NCI-H2227 (cell line): Measurements from ENCODE around the gene SMG6.
"Not testable (repeated sequence)": the region's sequence is repeated elsewhere in the genome, so short reads cannot be mapped to it uniquely, and the experiment has no call there.

ENCODE experiments used
- DNase-seq: peaks from one replicate; lab custom pipeline; 2025; ENCODE audit not compliant: unreplicated experiment; lab: John Stamatoyannopoulos, UW

The SMG6 gene

GRCh38 chr17:2264067-2264860, 39.3 kb downstream of the SMG6 start:
- peak; percentile 16 for DNase-seq

- DNase-seq = no peak
These were observed 40.2 kb downstream of the SMG6 start for GRCh38 chr17:2263183-2264066.

GRCh38 chr17:2262135-2262587, 41.4 kb downstream of the SMG6 start:
- no peak for DNase-seq

GRCh38 chr17:2259769-2260536, 43.6 kb downstream of the SMG6 start:
- DNase-seq = no peak

GRCh38 chr17:2258830-2259229, 44.8 kb downstream of the SMG6 start:
- not testable (repeated sequence) for DNase-seq

- no peak for DNase-seq
These were observed 49.7 kb downstream of the SMG6 start for GRCh38 chr17:2253768-2254406.

GRCh38 chr17:2253362-2253761, 50.2 kb downstream of the SMG6 start:
- no peak for DNase-seq

GRCh38 chr17:2251098-2251497, 52.5 kb downstream of the SMG6 start:
- no peak for DNase-seq

- DNase-seq = no peak
These were observed 53.2 kb downstream of the SMG6 start for GRCh38 chr17:2250140-2251095.

GRCh38 chr17:2247005-2247404, 56.6 kb downstream of the SMG6 start:
- no peak for DNase-seq

GRCh38 chr17:2244545-2245525, 58.8 kb downstream of the SMG6 start:
- DNase-seq = peak; percentile 70

GRCh38 chr17:2243953-2244352, 59.6 kb downstream of the SMG6 start:
- no peak for DNase-seq

- no peak for DNase-seq
These were observed 61.8 kb downstream of the SMG6 start for GRCh38 chr17:2241823-2242222.

- no peak for DNase-seq
These were observed 63.0 kb downstream of the SMG6 start for GRCh38 chr17:2240541-2240940.

- no peak for DNase-seq
These were observed 63.6 kb downstream of the SMG6 start for GRCh38 chr17:2239882-2240430.

GRCh38 chr17:2239170-2239551, 64.4 kb downstream of the SMG6 start:
- DNase-seq = no peak

GRCh38 chr17:2238432-2239169, 65.0 kb downstream of the SMG6 start:
- peak; percentile 2 for DNase-seq

GRCh38 chr17:2237950-2238349, 65.6 kb downstream of the SMG6 start:
- no peak for DNase-seq
